22Rv1 (cell line): ENCODE measurements around the gene PLXNA4.

ENCODE experiments used
- CTCF ChIP-seq: fragments of 450-650 bp; IDR thresholded peaks from 2 replicates; pipeline ENCODE4 v1.5.1; 2017; ENCODE audit warnings: mild to moderate bottlenecking
- ZFX ChIP-seq: fragments of 450-650 bp; IDR thresholded peaks from 2 replicates; pipeline ENCODE4 v1.6.1; 2017; ENCODE audit warnings: antibody characterized with exemption, borderline replicate concordance

GRCh38 chr7:132518102-132518838 is 58.0 kb downstream of the PLXNA4 start:
- TF ChIP-seq ZFX (no peak), CTCF (peak; percentile 66)
